Measurements from ENCODE around the gene B4GALT5.
"Not testable (repeated sequence)": the region's sequence is repeated elsewhere in the genome, so short reads cannot be mapped to it uniquely, and the experiment has no call there.

Gene B4GALT5

DNA sequence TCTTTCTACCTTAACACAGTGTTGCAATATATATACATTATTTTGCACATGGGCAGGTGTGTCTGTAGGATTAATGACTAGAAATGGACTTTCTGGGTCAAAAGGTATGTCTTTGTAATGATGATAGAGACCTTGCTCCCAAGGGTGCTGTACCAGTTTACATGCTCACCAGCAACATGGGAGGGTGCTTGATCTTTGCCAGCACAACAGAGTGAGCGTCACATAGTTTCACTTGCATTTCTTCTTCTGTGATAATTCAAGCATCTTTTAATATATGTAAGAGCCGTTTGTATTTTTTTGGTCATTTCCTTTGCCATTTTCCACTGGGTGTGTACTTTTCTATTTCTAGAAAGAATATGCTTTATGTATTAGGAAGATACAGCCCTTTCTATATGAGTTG lies 23.6 kb upstream of the B4GALT5 start:
- DNase-seq (ENCODE audit: extremely low read depth in 1 of 2, low read depth in 1 of 2): no peak

DNA sequence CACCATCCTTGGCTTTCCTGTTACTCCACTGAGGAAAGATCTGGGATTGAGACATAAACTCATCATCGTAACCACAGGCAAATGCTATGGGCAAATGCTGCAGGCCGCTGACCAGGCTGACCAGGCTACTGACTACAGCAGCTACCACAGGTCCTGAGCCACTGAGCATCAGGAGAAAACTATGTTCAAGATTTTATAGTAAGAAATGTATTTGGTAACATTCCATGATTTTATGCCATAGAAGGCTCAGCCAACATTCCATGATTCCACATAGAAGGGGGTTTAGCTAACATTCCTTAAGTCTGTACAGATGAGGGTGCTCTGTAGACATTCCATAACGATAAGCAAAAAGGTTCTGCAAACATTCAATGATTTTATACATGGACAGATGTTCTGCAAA lies 16.1 kb upstream of the B4GALT5 start:
- no peak for DNase-seq (ENCODE audit: extremely low read depth in 1 of 2, low read depth in 1 of 2)

DNA sequence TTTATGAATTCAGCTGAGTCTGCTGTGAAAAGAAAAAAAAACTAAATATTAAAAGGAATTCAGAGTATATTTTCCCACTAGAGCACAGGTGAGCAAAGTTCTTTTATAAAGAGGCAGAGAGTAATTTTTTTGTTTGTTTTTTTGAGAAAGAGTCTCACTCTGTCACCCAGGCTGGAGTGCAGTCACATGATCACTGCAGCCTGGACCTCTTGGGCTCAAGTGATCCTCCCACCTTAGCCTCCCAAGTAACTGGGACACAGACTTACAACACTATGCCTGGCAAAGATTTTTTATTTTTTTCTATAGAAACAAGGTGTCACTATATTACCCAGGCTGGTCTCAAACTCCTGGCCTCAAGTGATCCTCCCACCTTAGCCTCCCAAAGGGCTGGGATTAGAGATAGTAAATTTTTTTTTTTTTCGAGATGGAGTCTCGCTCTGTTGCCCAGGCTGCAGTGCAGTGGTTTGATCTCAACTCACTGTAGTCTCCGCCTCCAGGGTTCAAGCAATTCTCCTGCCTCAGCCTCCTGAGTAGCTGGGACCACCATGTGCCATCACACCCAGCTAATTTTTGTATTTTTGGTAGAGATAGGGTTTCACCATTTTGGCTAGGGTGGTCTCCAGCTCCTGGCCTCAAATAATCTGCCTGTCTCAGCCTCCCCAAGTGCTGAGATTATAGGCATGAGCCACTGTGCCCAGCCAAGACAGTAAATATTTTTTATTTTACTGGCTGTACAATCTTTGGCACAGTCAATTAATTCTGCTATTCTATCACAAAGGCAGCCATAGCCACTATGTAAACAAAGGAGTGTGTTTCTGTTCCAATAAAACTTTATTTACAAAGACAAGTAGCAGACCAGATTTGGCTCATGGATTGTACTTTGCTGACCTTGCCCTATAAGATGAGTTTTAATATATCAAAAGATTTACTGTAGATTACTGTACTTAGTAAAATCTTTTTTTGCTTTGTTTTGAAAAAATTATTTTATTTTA lies 14.5 kb upstream of the B4GALT5 start:
- DNase-seq (ENCODE audit: extremely low read depth in 1 of 2, low read depth in 1 of 2): no peak

DNA sequence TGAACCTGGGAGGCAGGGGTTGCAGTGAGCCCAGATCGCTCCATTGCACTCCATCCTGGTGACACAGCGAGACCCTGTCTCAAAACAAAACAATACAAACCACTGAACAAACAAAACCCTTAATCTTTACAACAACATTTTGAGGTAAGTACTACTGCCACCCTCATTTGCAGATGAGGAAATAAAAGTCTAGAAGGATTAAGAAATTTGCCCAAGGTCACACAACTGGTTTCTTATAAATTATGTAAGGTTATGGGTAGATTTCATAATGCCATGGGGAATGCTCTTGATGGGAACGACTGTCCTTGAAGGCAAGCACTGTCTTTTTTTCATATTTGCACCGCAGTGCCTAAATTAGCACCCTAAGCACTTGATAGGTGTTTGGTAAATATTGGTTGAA lies 13.8 kb upstream of the B4GALT5 start:
- DNase-seq (ENCODE audit: extremely low read depth in 1 of 2, low read depth in 1 of 2): no peak

DNA sequence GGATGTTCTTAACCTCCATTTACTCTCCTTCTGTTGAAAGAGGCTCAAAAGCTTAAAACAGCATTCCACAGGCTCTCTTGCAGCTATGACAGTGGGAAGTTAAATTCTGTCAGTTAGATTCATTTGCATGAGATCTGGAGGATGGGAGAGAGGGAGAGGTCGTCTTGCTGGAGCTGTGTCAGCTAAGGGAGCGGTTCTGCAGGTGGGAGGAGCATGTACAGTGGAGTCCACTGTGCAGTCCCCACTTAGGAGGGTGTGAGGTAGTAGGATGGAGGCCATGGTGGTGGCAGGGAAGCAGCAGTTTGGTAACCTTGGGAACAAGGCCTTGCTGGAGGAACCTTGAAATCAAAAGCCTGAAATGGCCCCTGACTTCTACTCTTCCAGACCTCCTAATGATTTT lies 12.0 kb upstream of the B4GALT5 start:
- no peak for DNase-seq (ENCODE audit: extremely low read depth in 1 of 2, low read depth in 1 of 2)

DNA sequence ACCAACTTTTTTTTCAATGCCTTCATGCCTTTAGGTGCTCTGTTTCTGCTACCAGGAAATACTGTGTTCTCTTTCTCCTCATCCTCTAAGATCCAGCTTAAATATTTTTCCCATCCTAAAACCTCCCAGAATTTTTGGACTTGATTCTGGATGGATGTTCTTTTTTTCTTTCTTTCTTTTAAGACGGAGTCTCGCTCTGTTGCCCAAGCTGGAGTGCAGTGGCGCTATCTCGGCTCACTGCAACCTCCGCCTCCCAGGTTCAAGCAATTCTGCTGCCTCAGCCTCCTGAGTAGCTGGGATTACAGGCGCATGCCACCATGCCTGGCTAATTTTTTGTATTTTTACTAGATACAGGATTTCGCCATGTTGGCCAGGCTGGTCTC lies 11.5 kb upstream of the B4GALT5 start:
- not testable (repeated sequence) for DNase-seq (ENCODE audit: extremely low read depth in 1 of 2, low read depth in 1 of 2)

DNA sequence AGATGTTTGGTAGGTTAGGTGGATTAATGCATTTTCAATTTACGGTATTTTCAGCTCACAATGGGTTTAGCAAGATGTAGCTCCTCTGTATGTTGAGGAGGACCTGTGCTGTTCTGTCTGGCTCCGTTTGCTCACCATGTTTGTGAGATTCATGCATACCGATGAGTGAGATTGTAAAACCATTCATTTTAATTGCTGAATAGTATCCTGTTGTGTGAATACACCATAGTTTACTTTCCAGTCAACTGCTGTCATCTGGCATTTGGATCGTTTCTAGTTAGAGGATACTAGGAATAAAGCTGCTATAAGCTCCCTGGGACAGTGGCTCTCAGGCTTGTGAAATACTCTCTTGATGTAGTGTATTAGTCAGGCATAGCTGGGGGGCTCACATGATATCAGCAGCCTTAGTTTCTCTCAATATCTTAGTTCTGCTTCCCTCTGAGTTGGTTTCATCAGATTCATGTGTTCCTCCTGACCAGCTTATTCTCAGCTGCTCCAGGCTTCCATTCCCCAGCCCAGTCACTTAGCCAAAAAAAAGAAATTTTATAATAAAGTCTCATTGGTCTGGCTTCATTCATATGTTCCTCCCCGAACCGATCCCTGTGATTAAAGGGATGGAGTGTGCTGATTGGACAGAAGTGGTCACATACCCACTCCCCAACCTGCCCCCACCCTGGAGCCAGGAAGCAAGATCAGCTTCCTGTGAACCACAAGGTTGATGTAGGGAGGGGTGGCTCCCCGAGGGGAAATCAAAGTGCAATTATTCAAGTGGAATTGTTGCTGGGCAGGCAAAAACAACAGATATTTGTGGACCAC lies 10.9 kb upstream of the B4GALT5 start:
- no peak for DNase-seq (ENCODE audit: extremely low read depth in 1 of 2, low read depth in 1 of 2)

DNA sequence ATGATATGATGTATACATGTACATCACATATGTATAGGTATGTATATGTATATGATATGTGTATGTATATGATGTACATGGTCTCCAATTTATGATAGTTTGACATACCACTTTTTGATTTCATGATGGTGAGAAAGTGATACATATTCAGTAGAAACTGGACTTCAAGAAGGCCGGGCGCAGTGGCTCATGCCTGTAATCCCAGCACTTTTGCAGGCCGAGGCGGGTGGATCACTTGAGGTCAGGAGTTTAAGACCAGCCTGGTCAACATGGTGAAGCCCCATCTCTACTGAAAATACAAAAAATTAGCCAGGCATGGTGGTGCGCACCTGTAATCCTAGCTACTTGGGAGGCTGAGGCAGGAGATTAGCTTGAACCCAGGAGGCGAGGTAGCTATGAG lies 10.1 kb upstream of the B4GALT5 start:
- DNase-seq (ENCODE audit: extremely low read depth in 1 of 2, low read depth in 1 of 2): not testable (repeated sequence)

DNA sequence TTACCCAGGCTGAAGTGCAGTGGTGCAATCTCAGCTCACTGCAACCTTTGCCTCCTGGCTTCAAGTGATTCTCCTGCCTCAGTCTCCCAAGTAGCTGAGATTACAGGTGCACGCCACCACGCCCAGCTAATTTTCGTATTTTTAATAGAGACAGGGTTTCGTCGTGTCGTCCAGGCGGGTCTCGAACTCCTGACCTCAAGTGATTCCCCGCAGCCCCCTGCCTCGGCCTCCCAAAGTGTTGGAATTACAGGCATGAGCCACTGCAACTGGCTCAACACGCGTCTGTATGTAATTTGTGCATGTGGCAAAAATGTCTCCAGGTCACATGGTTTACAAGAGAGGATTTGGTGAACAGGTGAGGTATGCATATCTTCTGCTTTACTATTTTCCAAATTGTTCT lies 7.6 kb upstream of the B4GALT5 start:
- not testable (repeated sequence) for DNase-seq (ENCODE audit: extremely low read depth in 1 of 2, low read depth in 1 of 2)

DNA sequence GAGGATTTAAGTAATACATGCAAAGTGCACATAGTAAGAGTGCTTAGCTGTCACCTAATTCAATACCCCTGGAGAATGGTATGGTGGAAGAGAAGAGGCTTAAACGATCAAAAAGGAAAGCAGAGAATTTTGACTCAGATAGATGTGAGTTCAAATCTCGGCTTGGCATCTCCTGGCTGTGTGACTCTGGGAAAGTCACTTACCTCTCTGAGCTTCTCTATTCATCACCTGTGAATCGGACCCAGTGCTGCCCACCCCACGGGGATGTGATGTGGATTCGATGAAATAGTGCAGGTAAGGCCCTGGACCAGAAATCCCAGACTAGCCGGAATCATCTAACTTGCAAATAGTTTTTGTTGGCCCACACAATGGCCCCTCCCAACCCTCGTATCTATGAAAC lies 1.8 kb upstream of the B4GALT5 start:
- DNase-seq (ENCODE audit: extremely low read depth in 1 of 2, low read depth in 1 of 2): no peak

DNA sequence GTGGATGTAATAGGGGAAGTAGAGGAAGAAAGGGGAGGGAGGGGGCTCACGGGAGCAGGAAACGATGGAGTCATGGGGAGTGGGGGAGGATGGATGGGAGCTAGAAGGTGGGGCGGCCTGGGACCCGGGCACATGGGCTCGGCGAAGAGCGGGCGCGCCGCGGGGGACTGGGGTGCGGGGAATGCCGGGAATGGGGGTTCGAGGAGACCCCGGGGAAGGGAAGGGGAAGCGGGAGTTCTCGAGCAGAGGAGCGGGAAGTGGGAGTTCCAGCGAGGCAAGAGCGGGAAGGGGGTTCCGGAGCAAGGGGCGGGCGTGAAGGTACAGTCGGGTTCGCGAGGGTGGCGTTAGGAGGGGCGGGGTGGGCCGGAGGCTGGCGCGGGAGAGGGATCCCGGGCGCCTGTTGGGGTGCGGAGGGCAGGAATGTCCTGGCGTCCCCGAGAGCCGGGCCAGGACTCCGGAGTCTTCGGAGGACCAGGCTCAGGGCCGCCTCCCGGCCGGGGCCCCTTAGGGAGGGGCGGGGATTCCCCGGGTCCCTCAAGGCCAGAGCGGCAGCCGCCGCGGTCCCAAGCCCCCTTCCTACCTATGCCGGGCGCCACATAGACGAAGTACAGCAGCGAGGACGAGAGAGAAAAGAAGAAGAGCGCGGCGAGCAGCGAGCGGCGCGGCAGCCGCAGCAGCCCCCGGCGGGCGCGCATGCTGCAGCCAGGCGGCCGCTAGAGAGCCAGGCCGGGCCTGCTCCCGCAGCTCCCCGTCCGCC lies 504 bp downstream of the B4GALT5 start:
- DNase-seq (ENCODE audit: extremely low read depth in 1 of 2, low read depth in 1 of 2): peak in 1 of 2 donors; percentile 19

DNA sequence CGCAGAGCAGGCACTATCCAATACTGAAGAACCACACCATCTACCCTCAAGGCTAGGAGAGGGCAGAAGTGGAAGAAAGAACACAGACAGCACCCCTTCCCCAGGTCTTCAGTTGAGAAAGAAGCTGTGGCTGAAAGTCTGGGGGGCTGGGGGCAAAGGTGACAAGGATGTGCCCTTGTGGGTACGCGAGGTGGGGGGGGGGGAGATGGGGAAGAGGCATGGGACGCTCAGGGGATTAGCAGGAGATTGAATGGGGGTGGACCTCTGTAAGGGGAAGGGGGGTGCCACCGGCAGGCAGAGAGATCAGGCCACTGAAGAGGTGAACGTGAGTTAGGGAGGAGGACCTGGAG lies 1.1 kb downstream of the B4GALT5 start:
- no peak for DNase-seq (ENCODE audit: extremely low read depth in 1 of 2, low read depth in 1 of 2)

DNA sequence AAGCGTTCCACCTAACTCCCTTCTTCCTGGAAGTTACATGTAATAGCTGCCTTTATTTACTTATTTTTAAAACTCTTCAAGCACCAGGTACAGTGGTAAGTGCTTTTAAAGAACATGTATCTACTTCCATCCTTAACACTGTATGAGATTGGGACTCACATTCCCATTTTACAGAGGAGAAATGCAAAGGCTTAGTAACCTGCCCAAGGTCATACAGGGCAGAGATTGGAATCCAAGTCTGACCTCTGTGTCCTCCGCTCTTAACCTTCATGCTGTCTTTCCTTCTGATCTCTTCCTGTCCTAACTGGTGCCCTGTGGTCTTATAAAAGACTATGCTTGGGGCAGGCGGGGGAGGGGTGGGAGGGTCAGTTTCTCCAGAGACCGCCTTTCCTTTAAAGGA lies 1.6 kb downstream of the B4GALT5 start:
- no peak for DNase-seq (ENCODE audit: extremely low read depth in 1 of 2, low read depth in 1 of 2)

DNA sequence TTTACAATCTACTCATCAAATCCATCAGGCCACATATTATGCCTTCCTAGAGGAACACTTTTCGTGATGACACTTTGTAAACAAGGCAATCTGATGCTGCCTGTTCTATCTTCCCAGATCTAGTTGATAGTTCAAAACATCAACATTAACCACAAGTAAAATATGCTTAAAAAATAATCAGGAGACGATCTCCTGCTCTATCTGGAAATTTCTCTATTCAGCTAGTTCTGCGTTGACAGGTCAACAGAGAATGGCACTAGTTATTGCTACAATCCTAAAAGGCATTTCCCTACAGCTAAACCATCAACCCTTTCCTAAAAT lies 2.1 kb downstream of the B4GALT5 start:
- DNase-seq (ENCODE audit: extremely low read depth in 1 of 2, low read depth in 1 of 2): no peak

DNA sequence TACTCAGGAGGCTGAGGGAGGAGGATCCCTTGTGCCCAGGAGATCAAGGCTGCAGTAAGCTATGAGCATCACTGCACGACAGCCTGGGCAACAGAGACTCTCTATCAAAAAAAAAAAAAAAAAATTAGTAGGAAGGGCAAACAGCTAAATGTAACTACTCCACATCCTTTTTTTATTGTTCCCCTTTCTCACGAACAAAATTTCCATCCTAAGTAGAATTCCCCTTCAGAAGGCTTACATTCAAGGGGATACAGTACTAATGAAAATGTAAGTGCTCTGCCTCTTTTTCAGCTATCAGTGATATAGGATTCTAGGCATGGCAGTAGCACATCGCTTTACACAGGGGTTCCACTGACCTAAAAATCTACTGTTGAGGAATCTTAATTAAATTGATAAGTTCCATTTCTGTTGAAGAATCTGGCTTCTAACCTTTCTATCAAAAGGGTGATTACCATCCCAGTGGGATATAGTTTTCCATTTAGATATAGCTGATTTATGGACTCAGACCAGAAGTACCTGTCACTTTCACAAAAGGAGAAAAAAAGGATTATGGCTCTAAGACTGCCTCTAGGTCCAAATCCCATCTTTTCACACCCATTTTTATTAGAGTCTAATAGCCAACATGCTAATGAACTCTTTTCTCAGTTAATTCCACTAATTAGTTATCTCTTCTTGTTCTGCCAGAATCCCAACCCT lies 2.6 kb downstream of the B4GALT5 start:
- DNase-seq (ENCODE audit: extremely low read depth in 1 of 2, low read depth in 1 of 2): no peak

DNA sequence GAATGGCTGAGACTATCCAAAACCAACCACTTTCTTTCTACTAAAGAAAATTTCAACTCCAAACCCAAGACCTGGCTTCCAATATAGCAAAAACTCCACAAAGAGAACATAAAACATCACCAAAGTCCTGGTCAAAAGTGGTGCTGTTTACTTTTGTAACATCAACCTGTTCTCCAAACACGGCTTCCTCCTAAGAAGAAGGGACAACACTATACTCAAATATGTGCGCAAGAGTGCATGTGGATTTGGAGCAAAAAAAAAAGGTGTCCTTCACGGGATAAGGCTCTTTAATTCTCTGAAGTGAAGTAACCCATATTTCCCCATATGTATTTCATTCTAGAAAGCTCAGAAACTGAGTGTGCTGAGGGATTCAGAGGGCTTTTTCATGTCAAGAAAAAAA lies 6.6 kb downstream of the B4GALT5 start:
- DNase-seq (ENCODE audit: extremely low read depth in 1 of 2, low read depth in 1 of 2): no peak

DNA sequence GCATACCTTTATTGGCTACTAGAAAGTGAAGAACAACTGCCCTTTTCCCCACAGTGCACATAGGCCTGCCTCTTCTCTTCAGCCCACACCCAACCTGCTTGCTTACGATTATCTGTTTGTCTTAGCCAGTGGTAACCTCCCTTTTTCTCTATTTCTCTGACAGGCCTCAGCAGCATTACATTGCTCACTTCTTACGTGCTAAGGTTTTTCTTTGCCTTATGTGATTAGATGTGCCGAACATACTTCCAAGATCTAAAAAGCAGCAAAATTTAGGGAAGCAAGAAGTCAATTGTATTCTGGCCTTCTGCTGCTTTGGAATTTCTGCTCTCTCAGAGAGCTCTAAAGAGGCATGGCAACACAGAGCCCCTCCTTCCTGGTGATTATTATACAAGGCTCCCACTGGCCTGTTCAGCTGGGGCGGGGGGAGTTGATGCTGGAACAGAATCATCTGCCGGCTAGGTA lies 7.0 kb downstream of the B4GALT5 start:
- no peak for DNase-seq (ENCODE audit: extremely low read depth in 1 of 2, low read depth in 1 of 2)

DNA sequence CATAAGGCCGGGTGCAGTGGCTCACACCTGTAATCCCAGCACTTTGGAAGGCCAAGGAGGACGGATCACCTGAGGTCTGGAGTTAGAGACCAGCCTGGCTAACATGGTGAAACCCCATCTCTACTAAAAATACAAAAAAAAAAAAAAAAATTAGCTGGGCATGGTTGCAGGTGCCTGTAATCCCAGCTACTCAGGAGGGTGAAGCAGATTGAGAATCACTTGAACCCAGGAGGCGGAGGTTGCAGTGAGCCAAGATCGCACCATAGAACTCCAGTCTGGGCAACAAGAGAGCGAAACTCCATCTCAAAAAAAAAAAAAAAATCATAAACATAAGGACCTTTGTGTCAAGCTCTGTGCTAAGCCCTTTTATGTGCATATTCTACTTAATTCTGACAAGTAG lies 7.8 kb downstream of the B4GALT5 start:
- DNase-seq (ENCODE audit: extremely low read depth in 1 of 2, low read depth in 1 of 2): not testable (repeated sequence)

DNA sequence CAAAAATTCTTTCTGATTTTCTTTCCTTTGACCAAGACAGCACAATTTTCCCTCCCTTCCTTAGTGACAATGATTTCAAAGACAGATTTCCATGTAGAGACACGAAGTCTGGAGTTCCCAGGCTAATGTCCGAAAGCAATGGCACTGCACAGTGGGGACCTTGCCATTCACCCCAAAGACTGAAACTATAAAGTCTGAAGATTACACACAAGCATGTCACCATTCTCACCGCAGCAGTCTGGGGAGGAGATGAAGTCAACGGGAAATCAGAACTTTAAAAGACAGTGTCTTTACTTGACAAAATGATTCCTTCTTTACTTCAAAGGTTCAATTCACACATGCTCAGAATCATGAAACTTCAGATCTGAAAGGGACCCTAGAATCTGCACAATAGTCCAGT lies 8.3 kb downstream of the B4GALT5 start:
- DNase-seq (ENCODE audit: extremely low read depth in 1 of 2, low read depth in 1 of 2): no peak

DNA sequence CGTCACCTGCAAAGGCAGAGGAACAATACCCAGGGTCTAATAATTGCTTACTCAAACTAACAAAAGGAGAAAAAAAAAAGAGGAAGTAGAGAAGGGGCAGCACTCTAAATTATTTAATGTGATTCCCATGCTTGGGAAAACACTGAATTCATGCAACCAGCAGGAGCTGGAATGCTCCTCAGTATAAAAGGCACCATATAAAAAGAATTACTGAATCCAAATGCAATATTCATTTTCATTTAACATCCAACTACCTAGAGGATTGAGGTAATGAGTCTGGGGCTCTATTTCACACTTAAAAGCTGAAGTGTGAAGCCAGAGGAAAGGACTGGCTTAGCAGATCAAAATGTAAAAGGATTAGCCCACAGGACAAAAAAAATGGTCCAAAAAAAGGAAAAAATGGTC lies 8.7 kb downstream of the B4GALT5 start:
- no peak for DNase-seq (ENCODE audit: extremely low read depth in 1 of 2, low read depth in 1 of 2)

DNA sequence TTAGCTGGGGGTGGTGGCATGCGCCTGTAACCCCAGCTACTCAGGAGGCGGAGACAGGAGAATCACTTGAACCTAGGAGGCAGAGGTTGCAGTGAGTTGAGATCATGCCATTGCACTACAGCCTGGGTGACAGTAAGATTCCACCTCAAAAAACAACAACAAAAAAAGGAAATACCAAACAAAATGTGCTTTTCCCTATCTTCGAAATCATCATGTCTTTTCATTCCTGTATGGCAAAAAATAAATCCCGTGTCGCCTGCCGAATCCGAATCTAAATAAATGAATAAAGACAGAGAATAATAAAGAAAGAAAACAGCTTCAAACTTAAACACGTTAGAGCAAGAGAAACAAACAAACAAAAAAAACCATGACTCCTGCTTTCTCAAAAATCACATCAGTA lies 11.8 kb downstream of the B4GALT5 start:
- DNase-seq (ENCODE audit: extremely low read depth in 1 of 2, low read depth in 1 of 2): no peak
